MM.1S (cell line): Measurements from ENCODE around the gene TNFSF9.

Experiments
- CTCF ChIP-seq: fragments of 300-600 bp; sonication (generic); IDR thresholded peaks from 2 replicates; pipeline ENCODE4 v1.5.1; 2016; ENCODE audit warnings: antibody characterized with exemption, low read length, mixed read lengths
- EZH2 ChIP-seq: fragments of 300-600 bp; sonication (generic); optimal IDR thresholded peaks from 2 replicates; pipeline ENCODE3; 2017; ENCODE audit warnings: low read depth, mild to moderate bottlenecking, antibody characterized with exemption, low read length, mixed read lengths

DNA sequence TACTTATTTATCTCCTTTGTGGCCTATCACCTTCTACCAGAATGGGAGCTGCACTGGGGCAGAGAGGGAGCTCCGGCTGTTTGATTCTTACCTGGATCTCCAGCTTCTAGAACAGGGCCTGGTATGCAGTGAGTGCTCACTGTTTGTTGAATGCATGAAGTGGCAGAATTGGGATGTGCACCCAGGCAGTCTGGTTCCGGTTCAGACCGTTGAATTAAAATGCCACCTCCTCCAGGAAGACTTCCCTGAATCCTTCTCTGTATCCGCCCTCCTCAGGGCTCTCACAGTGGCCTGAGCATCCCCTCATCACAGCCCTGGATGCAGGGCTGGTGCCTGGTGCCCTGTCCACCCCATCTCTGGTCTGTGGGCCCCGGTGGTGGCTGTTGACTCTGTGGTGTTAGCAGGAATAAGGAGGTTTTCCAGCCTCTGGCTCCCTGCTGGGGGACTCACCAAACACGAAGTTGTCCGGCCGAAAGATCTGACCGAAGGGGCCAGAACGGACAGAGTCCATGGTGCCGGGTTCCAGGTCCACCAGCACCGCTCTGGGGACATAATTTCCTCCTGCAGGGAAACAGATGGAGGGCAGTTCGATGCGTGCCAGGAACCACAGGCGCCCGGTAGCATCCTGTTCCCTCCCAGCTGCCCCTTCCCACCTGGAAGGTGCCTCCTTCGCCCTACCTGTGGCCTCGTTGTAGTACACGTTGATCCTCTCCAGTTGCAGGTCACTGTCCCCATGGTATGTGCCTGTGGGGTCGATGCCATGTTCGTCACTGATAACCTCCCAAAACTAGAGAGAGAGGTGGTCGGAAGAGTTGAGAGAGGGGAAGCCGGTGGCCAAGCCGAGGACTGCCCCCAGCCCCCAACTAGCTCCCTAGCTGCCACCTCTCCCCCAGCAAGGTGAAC lies 29.7 kb upstream of the TNFSF9 start:
- TF ChIP-seq CTCF, result no peak
- TF ChIP-seq EZH2, result no peak
